Measurements from ENCODE around the gene CAPN2.

DNA sequence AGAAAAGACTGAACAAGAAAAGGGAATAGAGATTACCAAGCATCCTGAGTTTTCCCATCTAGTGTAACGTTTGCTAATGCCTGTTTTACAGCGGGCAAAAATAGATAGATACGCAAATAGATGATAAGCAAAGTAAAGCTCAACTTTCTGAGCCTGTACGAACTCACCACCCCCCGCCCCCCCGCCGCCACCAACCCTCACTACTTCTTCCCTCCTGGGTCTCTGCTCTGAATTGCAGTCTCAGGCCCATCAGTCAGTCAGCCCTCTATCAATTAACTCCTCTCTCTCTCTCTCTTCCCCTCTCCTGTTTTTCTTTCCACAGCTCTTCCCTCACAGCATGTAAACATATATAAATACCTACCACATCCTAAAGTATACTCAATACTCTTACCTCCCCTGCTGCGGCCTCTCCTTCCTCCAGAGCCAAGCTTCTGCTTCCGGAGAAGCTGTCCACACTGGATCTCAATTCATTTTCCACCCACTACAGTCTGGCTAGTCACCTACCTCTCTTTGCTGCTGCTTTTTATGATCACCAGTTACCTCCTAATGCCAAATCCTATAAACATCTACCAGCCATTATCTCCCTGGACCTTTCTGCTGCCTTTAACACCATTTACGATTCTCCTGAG lies 64.6 kb downstream of the CAPN2 start:
- TF ChIP-seq, protein P1, sequence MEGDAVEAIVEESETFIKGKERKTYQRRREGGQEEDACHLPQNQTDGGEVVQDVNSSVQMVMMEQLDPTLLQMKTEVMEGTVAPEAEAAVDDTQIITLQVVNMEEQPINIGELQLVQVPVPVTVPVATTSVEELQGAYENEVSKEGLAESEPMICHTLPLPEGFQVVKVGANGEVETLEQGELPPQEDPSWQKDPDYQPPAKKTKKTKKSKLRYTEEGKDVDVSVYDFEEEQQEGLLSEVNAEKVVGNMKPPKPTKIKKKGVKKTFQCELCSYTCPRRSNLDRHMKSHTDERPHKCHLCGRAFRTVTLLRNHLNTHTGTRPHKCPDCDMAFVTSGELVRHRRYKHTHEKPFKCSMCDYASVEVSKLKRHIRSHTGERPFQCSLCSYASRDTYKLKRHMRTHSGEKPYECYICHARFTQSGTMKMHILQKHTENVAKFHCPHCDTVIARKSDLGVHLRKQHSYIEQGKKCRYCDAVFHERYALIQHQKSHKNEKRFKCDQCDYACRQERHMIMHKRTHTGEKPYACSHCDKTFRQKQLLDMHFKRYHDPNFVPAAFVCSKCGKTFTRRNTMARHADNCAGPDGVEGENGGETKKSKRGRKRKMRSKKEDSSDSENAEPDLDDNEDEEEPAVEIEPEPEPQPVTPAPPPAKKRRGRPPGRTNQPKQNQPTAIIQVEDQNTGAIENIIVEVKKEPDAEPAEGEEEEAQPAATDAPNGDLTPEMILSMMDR (IDR thresholded peaks at IDR 0.05) = no peak
- TF ChIP-seq POLR2A (IDR thresholded peaks at IDR 0.05) = no peak

All from testis (tissue), 2 donors.